GM12878 (cell line): Measurements from ENCODE around the gene MRPL28.

ENCODE experiments used
- BMI1 ChIP-seq: fragments of 450-650 bp; IDR thresholded peaks from 2 replicates; pipeline ENCODE4 v1.6.1; 2016; ENCODE audit warnings: mild to moderate bottlenecking, moderate library complexity, borderline replicate concordance
- HDAC6 ChIP-seq: fragments of 200-600 bp; sonication (generic); IDR thresholded peaks from one replicate; pipeline ENCODE4 v1.8.0; 2017; ENCODE audit warnings: antibody characterized with exemption; ENCODE audit not compliant: unreplicated experiment
- KDM1A ChIP-seq: fragments of 200-600 bp; sonication (generic); IDR thresholded peaks from 2 replicates; pipeline ENCODE4 v1.6.1; 2016; ENCODE audit warnings: borderline replicate concordance
- POLR2A ChIP-seq: IDR thresholded peaks from 2 replicates; pipeline ENCODE4 v1.6.1; 2011; ENCODE audit warnings: low read depth, mild to moderate bottlenecking, low read length
- POLR2AphosphoS2 ChIP-seq: IDR thresholded peaks from 2 replicates; pipeline ENCODE4 v1.6.1; 2011; ENCODE audit warnings: low read depth, mild to moderate bottlenecking, low read length, improper control_type of control experiment, moderate library complexity

- TF ChIP-seq KDM1A (no peak), HDAC6 (no peak), POLR2A (no peak), BMI1 (no peak), POLR2AphosphoS2 (no peak)
These were observed 2.8 kb upstream of the MRPL28 start for GRCh38 chr16:373020-373598.
